KOPT-K1 (cell line): ENCODE measurements around the gene MYMX.
A peak's percentile ranks its signal among the peaks of the same experiment; 100 is the strongest.

Experiments used
- H3K27ac ChIP-seq: fragments of 200-600 bp; sonication (generic); 2 replicates; pipeline ENCODE4 v1.5.1; 2016; ENCODE audit warnings: antibody characterized with exemption, mild to moderate bottlenecking, low read depth, low read length; ENCODE audit not compliant: poor library complexity, severe bottlenecking
- H3K36me3 ChIP-seq: fragments of 200-600 bp; sonication (generic); 2 replicates; pipeline ENCODE4 v1.5.1; 2017; ENCODE audit warnings: antibody characterized with exemption, mild to moderate bottlenecking, low read length, moderate library complexity; ENCODE audit not compliant: insufficient read depth
- H3K9me3 ChIP-seq: fragments of 200-600 bp; sonication (generic); 2 replicates; pipeline ENCODE4 v1.5.1; 2017; ENCODE audit warnings: antibody characterized with exemption, low read length, mild to moderate bottlenecking; ENCODE audit not compliant: insufficient read depth, poor library complexity, severe bottlenecking

MYMX gene

GRCh38 chr6:44216677-44217331, at the start of gene MYMX:
Gene MYMX, plus strand, starts transcription at chr6:44216926. Its CDS starts 546 bp downstream, at chr6:44217472.
- no peaks in the 10 kb centered on the region for H3K36me3 ChIP-seq
- H3K27ac ChIP-seq: peak within 1 kb of the TSS; percentile 93
- H3K9me3 ChIP-seq: no peaks in the 10 kb centered on the region

GRCh38 chr6:44167567-44167966, 49.2 kb upstream of the MYMX start:
- no peaks in the 10 kb centered on the region for H3K9me3 ChIP-seq
- H3K27ac ChIP-seq: no peak overlapping the region
- H3K36me3 ChIP-seq: no peaks in the 10 kb centered on the region

- Histone ChIP-seq H3K9me3 (no peaks in the 10 kb centered on the region), H3K27ac (no peak overlapping the region), H3K36me3 (no peaks in the 10 kb centered on the region)
Observed at GRCh38 chr6:44169154-44169553, 47.6 kb upstream of the MYMX start.

- no peaks in the 10 kb centered on the region for H3K36me3 ChIP-seq
- no peak overlapping the region for H3K27ac ChIP-seq
- no peaks in the 10 kb centered on the region for H3K9me3 ChIP-seq
Observed at GRCh38 chr6:44169886-44170570, 46.7 kb upstream of the MYMX start.

- H3K9me3 ChIP-seq: no peaks in the 10 kb centered on the region
- H3K27ac ChIP-seq: no peak overlapping the region
- H3K36me3 ChIP-seq: no peaks in the 10 kb centered on the region
Observed at GRCh38 chr6:44171899-44172546, 44.7 kb upstream of the MYMX start.

- no peaks in the 10 kb centered on the region for H3K9me3 ChIP-seq
- no peaks in the 10 kb centered on the region for H3K36me3 ChIP-seq
- no peak overlapping the region for H3K27ac ChIP-seq
Observed at GRCh38 chr6:44172731-44173500, 43.8 kb upstream of the MYMX start.

- H3K27ac ChIP-seq: no peak overlapping the region
- no peaks in the 10 kb centered on the region for H3K36me3 ChIP-seq
- H3K9me3 ChIP-seq: no peaks in the 10 kb centered on the region
Observed at GRCh38 chr6:44176130-44176761, 40.5 kb upstream of the MYMX start.

- H3K27ac ChIP-seq: no peak overlapping the region
Observed at GRCh38 chr6:44176762-44177509, 39.8 kb upstream of the MYMX start.

GRCh38 chr6:44177691-44178423, 38.9 kb upstream of the MYMX start:
- Histone ChIP-seq H3K27ac (no peak overlapping the region), H3K9me3 (no peaks in the 10 kb centered on the region), H3K36me3 (no peaks in the 10 kb centered on the region)

More at GRCh38 chr6:44176762-44177509, 39.8 kb upstream of the MYMX start:
- Histone ChIP-seq H3K9me3 (no peaks in the 10 kb centered on the region), H3K36me3 (no peaks in the 10 kb centered on the region)

- no peak overlapping the region for H3K27ac ChIP-seq
Observed at GRCh38 chr6:44178424-44179071, 38.2 kb upstream of the MYMX start.

GRCh38 chr6:44179072-44179536, 37.6 kb upstream of the MYMX start:
- Histone ChIP-seq H3K36me3 (no peaks in the 10 kb centered on the region), H3K27ac (no peak overlapping the region), H3K9me3 (no peaks in the 10 kb centered on the region)

More at GRCh38 chr6:44178424-44179071, 38.2 kb upstream of the MYMX start:
- Histone ChIP-seq H3K36me3 (no peaks in the 10 kb centered on the region), H3K9me3 (no peaks in the 10 kb centered on the region)

- no peaks in the 10 kb centered on the region for H3K9me3 ChIP-seq
- no peak overlapping the region for H3K27ac ChIP-seq
- H3K36me3 ChIP-seq: no peaks in the 10 kb centered on the region
Observed at GRCh38 chr6:44179648-44180047, 37.1 kb upstream of the MYMX start.

GRCh38 chr6:44180406-44180805, 36.3 kb upstream of the MYMX start:
- Histone ChIP-seq H3K27ac (no peak overlapping the region), H3K36me3 (no peaks in the 10 kb centered on the region), H3K9me3 (no peaks in the 10 kb centered on the region)
